MM.1S (cell line): ENCODE data around the gene PTGER1.

ENCODE experiments used
- DNase-seq: peaks from one replicate; pipeline ENCODE4 v3.0.0-alpha.2; 2015
- H2AFZ ChIP-seq: fragments of 300-600 bp; sonication (generic); 2 replicates; pipeline ENCODE4 v1.6.0; 2016; ENCODE audit warnings: antibody characterized with exemption, low read length
- H3F3A ChIP-seq: fragments of 300-600 bp; sonication (generic); 2 replicates; pipeline ENCODE4 v1.6.1; 2016; ENCODE audit warnings: mild to moderate bottlenecking, antibody characterized with exemption, low read length, moderate library complexity, mixed read lengths; ENCODE audit not compliant: insufficient read depth
- H3K27ac ChIP-seq: fragments of 300-600 bp; sonication (generic); 2 replicates; pipeline ENCODE4 v1.5.1; 2016; ENCODE audit warnings: mild to moderate bottlenecking, low read length
- H3K27me3 ChIP-seq: fragments of 300-600 bp; sonication (generic); replicated peaks from 2 replicates; pipeline ENCODE4 v1.6.0; 2016; ENCODE audit warnings: low read length; ENCODE audit not compliant: insufficient read depth
- H3K36me3 ChIP-seq: fragments of 300-600 bp; sonication (generic); replicated peaks from 2 replicates; pipeline ENCODE4 v1.6.1; 2016; ENCODE audit warnings: mild to moderate bottlenecking, low read length, mixed read lengths; ENCODE audit not compliant: insufficient read depth
- H3K4me1 ChIP-seq: fragments of 300-600 bp; sonication (generic); 2 replicates; pipeline ENCODE4 v1.6.1; 2016; ENCODE audit warnings: low read length, mixed read lengths
- H3K4me2 ChIP-seq: fragments of 300-600 bp; sonication (generic); 2 replicates; pipeline ENCODE4 v1.6.0; 2016; ENCODE audit warnings: low read depth, low read length
- H3K4me3 ChIP-seq: fragments of 300-600 bp; sonication (generic); 2 replicates; pipeline ENCODE4 v1.5.1; 2016; ENCODE audit warnings: low read length, mixed read lengths
- H3K79me2 ChIP-seq: fragments of 300-600 bp; sonication (generic); 2 replicates; pipeline ENCODE4 v1.6.1; 2016; ENCODE audit warnings: mixed run types, low read length, mixed read lengths
- H3K9ac ChIP-seq: fragments of 300-600 bp; sonication (generic); 2 replicates; pipeline ENCODE4 v1.6.1; 2016; ENCODE audit warnings: low read length, mixed read lengths
- H3K9me2 ChIP-seq: fragments of 300-600 bp; sonication (generic); replicated peaks from 2 replicates; pipeline ENCODE4 v1.6.1; 2016; ENCODE audit warnings: mild to moderate bottlenecking, low read length, mixed read lengths; ENCODE audit not compliant: insufficient read depth
- H3K9me3 ChIP-seq: fragments of 300-600 bp; sonication (generic); replicated peaks from 2 replicates; pipeline ENCODE4 v1.6.1; 2016; ENCODE audit warnings: mild to moderate bottlenecking, low read length, mixed read lengths; ENCODE audit not compliant: insufficient read depth
- H4K20me1 ChIP-seq: fragments of 300-600 bp; sonication (generic); 2 replicates; pipeline ENCODE4 v1.6.1; 2016; ENCODE audit warnings: mild to moderate bottlenecking, low read length, moderate library complexity, mixed read lengths; ENCODE audit not compliant: insufficient read depth
- CTCF ChIP-seq: fragments of 300-600 bp; sonication (generic); IDR thresholded peaks from 2 replicates; pipeline ENCODE4 v1.5.1; 2016; ENCODE audit warnings: antibody characterized with exemption, low read length, mixed read lengths
- EZH2 ChIP-seq: fragments of 300-600 bp; sonication (generic); optimal IDR thresholded peaks from 2 replicates; pipeline ENCODE3; 2017; ENCODE audit warnings: low read depth, mild to moderate bottlenecking, antibody characterized with exemption, low read length, mixed read lengths
- EZH2phosphoT487 ChIP-seq: fragments of 300-600 bp; sonication (generic); IDR thresholded peaks from 2 replicates; pipeline ENCODE4 v1.6.1; 2018; ENCODE audit warnings: antibody characterized with exemption, low read length

Gene PTGER1

GRCh38 chr19:14443632-14444216 is 31.4 kb downstream of the PTGER1 start:
- no peaks in the 10 kb centered on the region for H3F3A ChIP-seq
- no peak overlapping the region for H3K4me2 ChIP-seq
- peaks cover 3% of the 10 kb centered on the region; the same call in 1 of the 2 replicates for H3K4me1 ChIP-seq
- no peak overlapping the region for H3K27ac ChIP-seq
- no peaks in the 10 kb centered on the region; the same call in 1 of the 2 replicates for H3K36me3 ChIP-seq
- H3K9ac ChIP-seq, result no peak overlapping the region
- H4K20me1 ChIP-seq, result no peaks in the 10 kb centered on the region
- H3K4me3 ChIP-seq, result no peak overlapping the region
- DNase-seq, result no peak
- no peak overlapping the region for H2AFZ ChIP-seq
- peaks cover 21% of the 10 kb centered on the region for H3K79me2 ChIP-seq
- H3K9me3 ChIP-seq, result no peaks in the 10 kb centered on the region
- no peaks in the 10 kb centered on the region for H3K27me3 ChIP-seq
- no peaks in the 10 kb centered on the region for H3K9me2 ChIP-seq
- no peak for TF ChIP-seq EZH2phosphoT487
- TF ChIP-seq CTCF, result no peak

- no peaks in the 10 kb centered on the region for H3F3A ChIP-seq
- H3K4me3 ChIP-seq, result no peak overlapping the region
- no peaks in the 10 kb centered on the region; the same call in 1 of the 2 replicates for H3K36me3 ChIP-seq
- no peaks in the 10 kb centered on the region for H3K27me3 ChIP-seq
- H3K4me2 ChIP-seq, result no peak overlapping the region
- H4K20me1 ChIP-seq, result no peaks in the 10 kb centered on the region
- no peak overlapping the region for H2AFZ ChIP-seq
- DNase-seq, result no peak
- no peak overlapping the region for H3K27ac ChIP-seq
- peaks cover 26% of the 10 kb centered on the region for H3K79me2 ChIP-seq
- no peak overlapping the region for H3K9ac ChIP-seq
- peaks cover 3% of the 10 kb centered on the region; the same call in 1 of the 2 replicates for H3K4me1 ChIP-seq
- no peak for TF ChIP-seq EZH2
- no peak for TF ChIP-seq CTCF
- no peak for TF ChIP-seq EZH2phosphoT487
- H3K9me3 ChIP-seq, result no peaks in the 10 kb centered on the region
- H3K9me2 ChIP-seq, result no peaks in the 10 kb centered on the region
Measured at GRCh38 chr19:14442891-14443631, 32.1 kb downstream of the PTGER1 start.

- Histone ChIP-seq H4K20me1 (no peaks in the 10 kb centered on the region), H2AFZ (no peak overlapping the region), H3F3A (no peaks in the 10 kb centered on the region; the same call in 1 of the 2 replicates), H3K9me2 (no peaks in the 10 kb centered on the region), H3K4me1 (peaks cover 3% of the 10 kb centered on the region; the same call in 1 of the 2 replicates), H3K4me2 (no peak overlapping the region), H3K9me3 (no peaks in the 10 kb centered on the region), H3K4me3 (no peak overlapping the region), H3K27me3 (no peaks in the 10 kb centered on the region), H3K27ac (no peak overlapping the region), H3K79me2 (peaks cover 35% of the 10 kb centered on the region), H3K9ac (no peak overlapping the region), H3K36me3 (no peaks in the 10 kb centered on the region; the same call in 1 of the 2 replicates)
- TF ChIP-seq CTCF, result no peak
- no peak for TF ChIP-seq EZH2phosphoT487
- no peak for TF ChIP-seq EZH2
- no peak for DNase-seq
Measured at GRCh38 chr19:14441041-14441938, 33.9 kb downstream of the PTGER1 start.
